Measurements from ENCODE around the gene DPYSL4. TPM values are rescaled to one million over a fixed set of nuclear protein-coding genes. Genes with fewer than 3 reads are reported as not detected.

The DPYSL4 gene
- total RNA-seq, 1 experiment from 2014 or later: 26.3 TPM

DNA sequence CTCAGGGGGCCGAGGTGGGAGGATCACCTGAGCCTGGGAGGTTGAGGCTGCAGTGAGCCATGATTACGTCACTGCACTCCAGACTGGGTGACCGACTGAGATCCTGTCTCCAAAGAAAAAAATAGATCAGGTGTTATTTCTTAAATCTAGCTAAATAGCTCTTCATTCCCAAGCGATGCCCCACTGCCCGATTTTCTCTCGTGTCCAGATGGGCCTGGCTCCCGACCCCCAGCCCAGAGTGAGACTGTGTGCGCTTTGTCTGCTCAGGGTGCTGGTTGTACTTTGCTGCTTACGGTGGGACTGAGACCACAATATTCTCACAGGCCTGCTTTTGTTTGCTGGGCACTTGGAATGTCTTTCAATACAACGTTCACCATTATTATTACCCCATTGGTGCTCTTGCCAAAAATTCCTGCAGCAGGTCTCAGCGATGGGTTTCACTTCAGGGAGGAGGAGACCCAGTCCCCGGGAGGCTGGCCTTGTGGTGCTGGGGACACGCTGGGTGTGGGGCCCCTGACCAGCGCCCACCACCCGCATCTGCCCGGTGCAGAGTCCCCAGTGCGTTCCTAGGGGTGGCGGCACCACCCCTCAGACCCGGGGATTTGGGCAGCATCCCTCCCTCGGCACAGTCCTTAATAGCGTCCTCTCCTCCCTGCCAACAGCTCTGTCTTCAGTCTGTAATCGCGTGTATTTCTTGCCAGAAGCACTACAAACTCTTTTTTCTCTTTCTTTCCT lies 20.4 kb upstream of the DPYSL4 start:
- H2BK20ac ChIP-seq (ENCODE audit: low read depth, low read length, poor library complexity, severe bottlenecking): no peak overlapping the region
- no peaks in the 10 kb centered on the region for H3K27me3 ChIP-seq (ENCODE audit: insufficient read depth, low read length)
- H3K4me1 ChIP-seq (ENCODE audit: insufficient read depth, low read length): no peaks in the 10 kb centered on the region; the same call in 1 of the 2 replicates
- H3K79me2 ChIP-seq (ENCODE audit: insufficient read depth, low read length): no peaks in the 10 kb centered on the region
- H4K91ac ChIP-seq (ENCODE audit: insufficient read length, low read depth, low read length): no peak overlapping the region
- H3K27me3 Mint-ChIP-seq (ENCODE audit: low read depth): peaks cover 13% of the 10 kb centered on the region
- no peak overlapping the region for H4K5ac ChIP-seq (ENCODE audit: insufficient read length, low read depth, low read length)
- H3K4me3 Mint-ChIP-seq: no peak overlapping the region
- no peak overlapping the region for H3K27ac ChIP-seq (ENCODE audit: insufficient read length, low read depth, low read length)
- no peaks in the 10 kb centered on the region for H4K20me1 ChIP-seq (ENCODE audit: control insufficient read depth, insufficient read depth, insufficient read length)
- TF ChIP-seq, protein P1, sequence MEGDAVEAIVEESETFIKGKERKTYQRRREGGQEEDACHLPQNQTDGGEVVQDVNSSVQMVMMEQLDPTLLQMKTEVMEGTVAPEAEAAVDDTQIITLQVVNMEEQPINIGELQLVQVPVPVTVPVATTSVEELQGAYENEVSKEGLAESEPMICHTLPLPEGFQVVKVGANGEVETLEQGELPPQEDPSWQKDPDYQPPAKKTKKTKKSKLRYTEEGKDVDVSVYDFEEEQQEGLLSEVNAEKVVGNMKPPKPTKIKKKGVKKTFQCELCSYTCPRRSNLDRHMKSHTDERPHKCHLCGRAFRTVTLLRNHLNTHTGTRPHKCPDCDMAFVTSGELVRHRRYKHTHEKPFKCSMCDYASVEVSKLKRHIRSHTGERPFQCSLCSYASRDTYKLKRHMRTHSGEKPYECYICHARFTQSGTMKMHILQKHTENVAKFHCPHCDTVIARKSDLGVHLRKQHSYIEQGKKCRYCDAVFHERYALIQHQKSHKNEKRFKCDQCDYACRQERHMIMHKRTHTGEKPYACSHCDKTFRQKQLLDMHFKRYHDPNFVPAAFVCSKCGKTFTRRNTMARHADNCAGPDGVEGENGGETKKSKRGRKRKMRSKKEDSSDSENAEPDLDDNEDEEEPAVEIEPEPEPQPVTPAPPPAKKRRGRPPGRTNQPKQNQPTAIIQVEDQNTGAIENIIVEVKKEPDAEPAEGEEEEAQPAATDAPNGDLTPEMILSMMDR (conservative IDR thresholded peaks at IDR 0.05): no peak
- H3K27ac Mint-ChIP-seq: peak overlapping the region in 1 of 3 experiments; percentile 91; a peak in 1 of 7 replicates
- H3K14ac ChIP-seq (ENCODE audit: insufficient read depth, low read length): no peak overlapping the region
- H2BK12ac ChIP-seq (ENCODE audit: insufficient read length, low read depth, low read length): no peak overlapping the region
- H3K9me3 Mint-ChIP-seq: no peaks in the 10 kb centered on the region
- H3K79me1 ChIP-seq (ENCODE audit: insufficient read depth, low read depth, low read length, poor library complexity, severe bottlenecking): no peaks in the 10 kb centered on the region
- H2BK5ac ChIP-seq (ENCODE audit: insufficient read length, low read length): no peak overlapping the region
- no peaks in the 10 kb centered on the region for H3K23me2 ChIP-seq (ENCODE audit: insufficient read length, low read depth, low read length, poor library complexity, severe bottlenecking)
- peaks cover 14 to 24% of the 10 kb centered on the region in 2 experiments for H3K4me1 Mint-ChIP-seq
- WGBS (ENCODE audit: extremely low coverage, insufficient read length, low lambda C conversion rate): no CpG with 5 or more reads among the region's 23 CpGs
- no peak overlapping the region for H3K18ac ChIP-seq (ENCODE audit: insufficient read length, low read depth, low read length)
- no peak overlapping the region for H3K4ac ChIP-seq (ENCODE audit: low read depth, low read length)
- no peak overlapping the region for H3K23ac ChIP-seq (ENCODE audit: insufficient read length, low read depth, low read length)
- DNase-seq: no peak
- H2AFZ ChIP-seq (ENCODE audit: low read length): no peak overlapping the region
- no peak overlapping the region for H2BK15ac ChIP-seq (ENCODE audit: low read depth, low read length)
- H3K36me3 Mint-ChIP-seq (ENCODE audit: insufficient read depth in 1 of 3, low read depth in 3 of 3): no peaks in the 10 kb centered on the region
- no peak overlapping the region for H3K4me2 ChIP-seq (ENCODE audit: insufficient read depth, insufficient read length, low read length)
- no peak overlapping the region for H3K56ac ChIP-seq (ENCODE audit: insufficient read length, low read depth, low read length)
- no peak overlapping the region for H4K8ac ChIP-seq (replicated peaks; ENCODE audit: insufficient read length, low read depth, low read length)
- no peak overlapping the region for H2AK5ac ChIP-seq (ENCODE audit: insufficient read length, low read length)
- H3T11ph ChIP-seq (ENCODE audit: low read length): no peak overlapping the region
- H2BK120ac ChIP-seq (ENCODE audit: low read depth, low read length, poor library complexity, severe bottlenecking): no peak overlapping the region
- H3K9ac ChIP-seq (ENCODE audit: extremely low read depth, insufficient read length, low read length): no peak overlapping the region
- H3K9me3 ChIP-seq (ENCODE audit: control insufficient read depth, low read depth, low read length): no peaks in the 10 kb centered on the region

Measured in H9 (cell line).